ENCODE measurements around the gene CASQ1.

The CASQ1 gene

GRCh38 chr1:160208557-160209320 lies 18.4 kb downstream of the CASQ1 start:
- TF ChIP-seq CTCF (IDR thresholded peaks at IDR 0.05) = no peak
- TF ChIP-seq ZFX (IDR thresholded peaks at IDR 0.05; ENCODE audit: borderline replicate concordance) = no peak
- no peak overlapping the region; the same call in 1 of the 2 replicates for H3K27ac ChIP-seq

- TF ChIP-seq CTCF (IDR thresholded peaks at IDR 0.05) = no peak
- TF ChIP-seq ZFX (IDR thresholded peaks at IDR 0.05; ENCODE audit: borderline replicate concordance) = no peak
- 0 out of 2 replicates have a peak overlapping the region, but pooled peaks have one; percentile 1 for H3K27ac ChIP-seq
These were observed 19.1 kb downstream of the CASQ1 start for GRCh38 chr1:160209321-160210046.

DNA sequence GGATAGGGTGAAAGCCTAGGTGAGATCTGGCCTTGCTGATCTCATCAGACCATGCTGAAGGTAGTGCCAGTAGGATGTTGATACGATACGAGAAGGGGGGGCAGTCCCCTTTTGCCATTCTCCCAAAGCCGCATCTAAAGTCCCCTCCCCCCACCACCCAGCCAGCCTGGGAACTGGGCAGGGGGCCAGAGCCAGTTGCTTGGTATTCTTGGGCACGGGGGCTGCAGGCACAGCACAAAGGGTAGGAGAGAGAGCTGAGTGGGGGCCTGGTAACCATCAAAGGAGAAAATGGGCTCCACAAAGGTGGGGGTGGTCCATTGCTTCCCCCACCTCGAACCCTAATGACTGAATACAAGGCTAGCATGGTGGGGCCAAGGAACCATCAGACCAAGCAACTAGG lies 20.2 kb downstream of the CASQ1 start:
- H3K27ac ChIP-seq = peak overlapping the region; percentile 1; the same call in 1 of the 2 replicates
- TF ChIP-seq ZFX (IDR thresholded peaks at IDR 0.05; ENCODE audit: borderline replicate concordance) = no peak
- TF ChIP-seq CTCF (IDR thresholded peaks at IDR 0.05) = no peak

GRCh38 chr1:160211046-160211790 lies 20.8 kb downstream of the CASQ1 start:
- H3K27ac ChIP-seq = no peak overlapping the region; the same call in 1 of the 2 replicates
- TF ChIP-seq ZFX (IDR thresholded peaks at IDR 0.05; ENCODE audit: borderline replicate concordance) (no peak), CTCF (IDR thresholded peaks at IDR 0.05) (no peak)

- H3K27ac ChIP-seq = peak overlapping the region; percentile 37
- TF ChIP-seq CTCF (IDR thresholded peaks at IDR 0.05) (no peak), ZFX (IDR thresholded peaks at IDR 0.05; ENCODE audit: borderline replicate concordance) (no peak)
These were observed 24.2 kb downstream of the CASQ1 start for GRCh38 chr1:160214481-160215140.

DNA sequence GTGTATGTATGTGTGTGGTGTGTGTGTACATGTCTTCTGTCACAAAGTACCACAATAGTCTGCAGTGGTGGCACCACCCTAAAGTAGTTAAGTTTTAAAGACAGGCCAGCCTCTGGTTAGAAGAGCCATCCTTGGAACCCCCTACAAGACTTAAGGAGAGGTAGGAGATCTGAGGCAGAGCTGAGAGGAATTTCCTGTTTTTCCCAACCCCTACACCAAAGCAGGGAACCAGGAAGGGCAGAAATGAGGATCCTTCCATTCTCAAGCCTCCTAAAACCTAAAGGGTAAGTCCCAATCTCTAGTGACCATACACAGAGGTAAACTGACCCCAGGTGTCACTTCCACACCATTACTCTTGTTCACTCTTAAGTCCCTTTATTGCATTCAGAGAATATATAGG lies 25.9 kb downstream of the CASQ1 start:
- TF ChIP-seq ZFX (IDR thresholded peaks at IDR 0.05; ENCODE audit: borderline replicate concordance) (no peak), CTCF (IDR thresholded peaks at IDR 0.05) (no peak)
- H3K27ac ChIP-seq = peak overlapping the region; percentile 37; the same call in 1 of the 2 replicates

All from 22Rv1 (cell line).